HG03342 (cell line): Measurements from ENCODE around the gene CLNK.

ENCODE experiments used
- ATAC-seq: cut with Tn5 transposase; IDR thresholded peaks from one replicate; pipeline ENCODE4 v1.9.1; 2021; ENCODE audit warnings: mild to moderate bottlenecking, moderate library complexity; ENCODE audit not compliant: unreplicated experiment

Gene CLNK

GRCh38 chr4:10524196-10524833, 160.3 kb downstream of the CLNK start:
- no peak for ATAC-seq

GRCh38 chr4:10521424-10521823, 163.1 kb downstream of the CLNK start:
- no peak for ATAC-seq

GRCh38 chr4:10509733-10510132, 174.8 kb downstream of the CLNK start:
- ATAC-seq, result no peak

- no peak for ATAC-seq
Measured at GRCh38 chr4:10506077-10506476, 178.5 kb downstream of the CLNK start.

- no peak for ATAC-seq
Measured at GRCh38 chr4:10504570-10505179, 179.9 kb downstream of the CLNK start.

- no peak for ATAC-seq
Measured at GRCh38 chr4:10502717-10503116, 181.9 kb downstream of the CLNK start.

GRCh38 chr4:10500776-10501175, 183.8 kb downstream of the CLNK start:
- no peak for ATAC-seq

- no peak for ATAC-seq
Measured at GRCh38 chr4:10496200-10496599, 188.4 kb downstream of the CLNK start.

GRCh38 chr4:10495651-10496050, 188.9 kb downstream of the CLNK start:
- ATAC-seq, result no peak

- ATAC-seq, result no peak
Measured at GRCh38 chr4:10492464-10492863, 192.1 kb downstream of the CLNK start.

GRCh38 chr4:10491401-10491800, 193.2 kb downstream of the CLNK start:
- ATAC-seq, result no peak

- no peak for ATAC-seq
Measured at GRCh38 chr4:10490996-10491395, 193.6 kb downstream of the CLNK start.

- ATAC-seq, result no peak
Measured at GRCh38 chr4:10482913-10483312, 201.7 kb downstream of the CLNK start.

GRCh38 chr4:10480616-10481015, 204.0 kb downstream of the CLNK start:
- no peak for ATAC-seq

GRCh38 chr4:10478621-10479020, 205.9 kb downstream of the CLNK start:
- ATAC-seq, result no peak

GRCh38 chr4:10470505-10470904, 214.1 kb downstream of the CLNK start:
- ATAC-seq, result no peak

- no peak for ATAC-seq
Measured at GRCh38 chr4:10466161-10466560, 218.4 kb downstream of the CLNK start.

- ATAC-seq, result no peak
Measured at GRCh38 chr4:10462876-10463275, 221.7 kb downstream of the CLNK start.

GRCh38 chr4:10461850-10462400, 222.6 kb downstream of the CLNK start:
- ATAC-seq, result no peak

- ATAC-seq, result peak; percentile 78
Measured at GRCh38 chr4:10461091-10461849, 223.3 kb downstream of the CLNK start.

- no peak for ATAC-seq
Measured at GRCh38 chr4:10460313-10461047, 224.1 kb downstream of the CLNK start.
